Sigmoid colon (tissue), 3 donors: Measurements from ENCODE around the gene CREB3.

Experiments
- POLR2A ChIP-seq, 2 donors: fragments of 450-650 bp; IDR thresholded peaks; one replicate each; pipeline ENCODE4 v1.6.1; 2016; ENCODE audit warnings: antibody characterized with exemption in 2 of 2, mild to moderate bottlenecking in 2 of 2, moderate library complexity in 2 of 2
- TF ChIP-seq, protein P1 (sequence below), 4 experiments: fragments of 450-650 bp in 3 of 4; fragments of 200-600 bp in 1 of 4; IDR thresholded peaks; one replicate each; pipeline ENCODE4 v1.5.1; 2016 to 2019; ENCODE audit warnings: antibody characterized with exemption in 4 of 4, mild to moderate bottlenecking in 3 of 4, moderate library complexity in 2 of 4

DNA sequence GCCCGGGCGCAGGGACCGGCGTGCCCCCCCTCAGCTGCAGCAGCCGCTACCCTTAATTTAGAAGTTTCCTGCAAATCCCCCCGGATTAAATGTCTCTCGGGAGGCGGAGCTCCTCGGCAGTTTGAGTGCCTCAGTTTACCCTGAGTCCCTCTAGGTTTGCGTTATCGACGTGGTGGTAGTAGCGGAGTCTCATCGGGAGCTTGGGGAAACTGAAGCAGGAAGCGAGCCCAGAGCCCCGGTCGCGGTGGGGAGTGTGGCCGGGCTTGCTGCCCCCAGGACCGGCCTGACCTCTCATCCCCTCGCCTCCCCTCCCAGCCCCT, 42.2 kb upstream of the CREB3 start:
- no peak for TF ChIP-seq POLR2A (IDR thresholded peaks at IDR 0.05)
- TF ChIP-seq, protein P1, sequence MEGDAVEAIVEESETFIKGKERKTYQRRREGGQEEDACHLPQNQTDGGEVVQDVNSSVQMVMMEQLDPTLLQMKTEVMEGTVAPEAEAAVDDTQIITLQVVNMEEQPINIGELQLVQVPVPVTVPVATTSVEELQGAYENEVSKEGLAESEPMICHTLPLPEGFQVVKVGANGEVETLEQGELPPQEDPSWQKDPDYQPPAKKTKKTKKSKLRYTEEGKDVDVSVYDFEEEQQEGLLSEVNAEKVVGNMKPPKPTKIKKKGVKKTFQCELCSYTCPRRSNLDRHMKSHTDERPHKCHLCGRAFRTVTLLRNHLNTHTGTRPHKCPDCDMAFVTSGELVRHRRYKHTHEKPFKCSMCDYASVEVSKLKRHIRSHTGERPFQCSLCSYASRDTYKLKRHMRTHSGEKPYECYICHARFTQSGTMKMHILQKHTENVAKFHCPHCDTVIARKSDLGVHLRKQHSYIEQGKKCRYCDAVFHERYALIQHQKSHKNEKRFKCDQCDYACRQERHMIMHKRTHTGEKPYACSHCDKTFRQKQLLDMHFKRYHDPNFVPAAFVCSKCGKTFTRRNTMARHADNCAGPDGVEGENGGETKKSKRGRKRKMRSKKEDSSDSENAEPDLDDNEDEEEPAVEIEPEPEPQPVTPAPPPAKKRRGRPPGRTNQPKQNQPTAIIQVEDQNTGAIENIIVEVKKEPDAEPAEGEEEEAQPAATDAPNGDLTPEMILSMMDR (IDR thresholded peaks at IDR 0.05) = no peak
